Caco-2 (cell line): ENCODE results near the gene HOXA7. TPM values are rescaled to one million over a fixed set of nuclear protein-coding genes. Genes with fewer than 3 reads are reported as not detected.
A peak's percentile ranks its signal among the peaks of the same experiment; 100 is the strongest.

Experiments used
- BruUV-seq: library from RNA; stranded (reverse); fragments of 400-500 nt; replicated peaks from 2 replicates; lab custom pipeline; 2021; lab: Mats Ljungman, UMichigan
- CTCF ChIA-PET: fragments of 300-600 bp; sonication (Branson Sonifier 250); formaldehyde crosslinking; loops from one replicate; lab custom pipeline; 2022; ENCODE audit warnings: antibody characterized with exemption; lab: Charles Lee
- POLR2A ChIA-PET: fragments of 300-600 bp; sonication (Branson Sonifier 250); formaldehyde crosslinking; loops from one replicate; lab custom pipeline; 2022; ENCODE audit warnings: antibody characterized with exemption; lab: Charles Lee
- DNase-seq, 2 experiments: peaks; one replicate each; pipeline versions ENCODE4 v3.0.0 to v3.0.0-alpha.2; 2020 to 2022
- H3K27me3 ChIP-seq: replicated peaks from 2 replicates; pipeline ENCODE4 v1.6.0; 2011; ENCODE audit warnings: low read length; ENCODE audit not compliant: control insufficient read depth, insufficient read depth
- H3K36me3 ChIP-seq: 2 replicates; pipeline ENCODE4 v1.5.1; 2011; ENCODE audit warnings: low read length; ENCODE audit not compliant: control insufficient read depth, insufficient read depth
- H3K4me1 ChIP-seq: fragments of 250-450 bp; sonication (Bioruptor Pico); 2 replicates; pipeline ENCODE4 v1.5.1; 2020; ENCODE audit warnings: mild to moderate bottlenecking
- H3K4me3 ChIP-seq: 2 replicates; pipeline ENCODE4 v1.5.1; 2011; ENCODE audit warnings: low read depth, mild to moderate bottlenecking, control low read depth, low read length
- H3K9me3 ChIP-seq: fragments of 250-450 bp; sonication (Bioruptor Pico); 2 replicates; pipeline ENCODE4 v1.5.1; 2020; ENCODE audit warnings: mild to moderate bottlenecking, moderate library complexity
- H3K27ac Mint-ChIP-seq: one replicate; pipeline ENCODE4 v1.8.0; 2022; ENCODE audit warnings: mixed read lengths; ENCODE audit not compliant: unreplicated experiment
- H3K27me3 Mint-ChIP-seq: one replicate; pipeline ENCODE4 v1.8.0; 2022; ENCODE audit warnings: mixed read lengths; ENCODE audit not compliant: insufficient read depth, unreplicated experiment
- H3K36me3 Mint-ChIP-seq: one replicate; pipeline ENCODE4 v1.8.0; 2022; ENCODE audit warnings: mild to moderate bottlenecking, mixed read lengths; ENCODE audit not compliant: insufficient read depth, unreplicated experiment
- H3K4me1 Mint-ChIP-seq: one replicate; pipeline ENCODE4 v1.8.0; 2022; ENCODE audit warnings: low read depth, mixed read lengths; ENCODE audit not compliant: unreplicated experiment
- H3K4me3 Mint-ChIP-seq: one replicate; pipeline ENCODE4 v1.8.0; 2022; ENCODE audit warnings: mild to moderate bottlenecking, moderate library complexity, mixed read lengths; ENCODE audit not compliant: unreplicated experiment
- H3K9me3 Mint-ChIP-seq: one replicate; pipeline ENCODE4 v1.8.0; 2022; ENCODE audit warnings: mixed read lengths; ENCODE audit not compliant: unreplicated experiment
- intact Hi-C: fragments of 100-400 bp; cut with micrococcal nuclease; formaldehyde crosslinking; loops from one replicate; pipeline ENCODE4 v1.10.0; 2022; ENCODE audit not compliant: unreplicated experiment
- total RNA-seq: library from RNA; stranded (reverse); gene quantifications from 2 replicates; pipeline ENCODE4 v1.2.3, GENCODE V29; 2022
- TF ChIP-seq, protein P1 (sequence below), 2 experiments: fragments of 200-600 bp in 1 of 2; IDR thresholded peaks; 1 replicate in 1 of 2; 2 replicates in 1 of 2; pipeline versions ENCODE4 v1.5.1 to v1.8.0; 2011 to 2022; ENCODE audit warnings: antibody characterized with exemption in 1 of 2, control low read depth in 1 of 2, inconsistent platforms in 1 of 2, low read depth in 1 of 2, low read length in 1 of 2, mild to moderate bottlenecking in 1 of 2, moderate library complexity in 1 of 2; ENCODE audit not compliant: insufficient read depth in 1 of 2, severe bottlenecking in 1 of 2, unreplicated experiment in 1 of 2

The HOXA7 gene
- total RNA-seq, 1 experiment from 2014 or later = 19.9 TPM

DNA sequence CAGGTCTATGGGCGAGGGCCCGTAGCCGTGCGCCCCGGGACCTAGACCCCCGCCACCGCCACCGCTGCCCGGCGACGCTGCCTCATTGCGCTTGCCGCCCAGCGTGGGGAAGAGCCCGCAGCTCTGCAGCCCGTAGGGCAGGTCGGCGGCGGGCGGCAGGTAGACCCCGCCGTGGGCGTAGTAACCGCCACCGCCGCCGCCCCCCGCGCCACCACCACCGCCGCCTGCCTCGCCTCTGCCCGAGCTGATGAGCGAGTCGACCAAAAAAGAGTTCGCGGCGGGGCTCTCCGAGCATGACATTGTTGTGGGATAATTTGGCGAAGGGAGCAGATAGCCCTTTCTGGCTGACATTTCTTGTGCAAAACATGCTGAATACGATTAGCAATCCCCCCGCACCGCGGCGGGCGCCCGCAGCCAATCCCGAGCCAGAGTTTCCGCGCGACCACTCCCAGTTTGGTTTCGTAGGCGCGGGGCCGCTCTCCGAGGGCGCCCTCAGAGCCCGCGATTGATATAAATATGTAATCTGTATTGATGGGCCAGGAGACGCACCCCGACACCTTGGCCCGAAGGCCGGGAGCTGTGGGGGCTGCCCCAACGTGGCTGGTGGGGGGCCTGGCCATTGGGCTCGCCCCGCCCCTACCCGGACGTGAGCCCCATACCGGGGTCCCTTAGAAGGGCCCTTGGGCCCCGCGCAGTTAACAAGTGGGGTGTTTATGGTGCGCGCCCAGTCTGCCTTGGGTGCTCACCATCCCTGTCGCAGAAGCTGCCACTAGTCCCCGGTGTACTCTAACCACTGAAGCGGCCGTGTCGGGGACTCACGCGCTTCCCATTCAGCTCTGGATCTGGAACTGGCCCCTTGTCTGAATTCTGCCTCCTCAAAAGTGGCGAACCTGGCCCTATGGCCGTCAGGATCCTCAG, 17.7 kb upstream of the HOXA7 start, which contains the start of gene HOXA10:
Gene HOXA10 (minus strand): TSS at position 365 of the 918 bp plus-strand sequence. CDS start 14 bp downstream, at position 351.
- intact Hi-C loops = no loop called here
- no TSS peak for BruUV-seq
- Mint-ChIP-seq H3K36me3 (peaks cover 10% of the 10 kb centered on the region), H3K9me3 (no peaks in the 10 kb centered on the region), H3K27ac (no peak within 1 kb of the TSS), H3K27me3 (no peaks in the 10 kb centered on the region), H3K4me1 (peaks cover 11% of the 10 kb centered on the region), H3K4me3 (peak within 1 kb of the TSS; percentile 74)
- H3K9me3 ChIP-seq = no peaks in the 10 kb centered on the region
- TF ChIP-seq, protein P1, sequence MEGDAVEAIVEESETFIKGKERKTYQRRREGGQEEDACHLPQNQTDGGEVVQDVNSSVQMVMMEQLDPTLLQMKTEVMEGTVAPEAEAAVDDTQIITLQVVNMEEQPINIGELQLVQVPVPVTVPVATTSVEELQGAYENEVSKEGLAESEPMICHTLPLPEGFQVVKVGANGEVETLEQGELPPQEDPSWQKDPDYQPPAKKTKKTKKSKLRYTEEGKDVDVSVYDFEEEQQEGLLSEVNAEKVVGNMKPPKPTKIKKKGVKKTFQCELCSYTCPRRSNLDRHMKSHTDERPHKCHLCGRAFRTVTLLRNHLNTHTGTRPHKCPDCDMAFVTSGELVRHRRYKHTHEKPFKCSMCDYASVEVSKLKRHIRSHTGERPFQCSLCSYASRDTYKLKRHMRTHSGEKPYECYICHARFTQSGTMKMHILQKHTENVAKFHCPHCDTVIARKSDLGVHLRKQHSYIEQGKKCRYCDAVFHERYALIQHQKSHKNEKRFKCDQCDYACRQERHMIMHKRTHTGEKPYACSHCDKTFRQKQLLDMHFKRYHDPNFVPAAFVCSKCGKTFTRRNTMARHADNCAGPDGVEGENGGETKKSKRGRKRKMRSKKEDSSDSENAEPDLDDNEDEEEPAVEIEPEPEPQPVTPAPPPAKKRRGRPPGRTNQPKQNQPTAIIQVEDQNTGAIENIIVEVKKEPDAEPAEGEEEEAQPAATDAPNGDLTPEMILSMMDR (IDR thresholded peaks at IDR 0.05; ENCODE audit: insufficient read depth in 1 of 2, low read depth in 1 of 2, low read length in 1 of 2, severe bottlenecking in 1 of 2, unreplicated experiment in 1 of 2) = no peak
- DNase-seq = peak in 1 of 2 experiments; percentile 33
- H3K27me3 ChIP-seq = peaks cover 2% of the 10 kb centered on the region
- POLR2A ChIA-PET = no interaction called here
- H3K36me3 ChIP-seq = no peaks in the 10 kb centered on the region
- CTCF ChIA-PET = interaction anchor here (1.1 to 1.6 kb wide), 2 partner anchors 17 to 889 kb away, joined by 4 read pairs; partner anchors contain the start of gene HOXA7
- H3K4me1 ChIP-seq = peaks cover 12% of the 10 kb centered on the region
- H3K4me3 ChIP-seq = peak within 1 kb of the TSS; percentile 64

DNA sequence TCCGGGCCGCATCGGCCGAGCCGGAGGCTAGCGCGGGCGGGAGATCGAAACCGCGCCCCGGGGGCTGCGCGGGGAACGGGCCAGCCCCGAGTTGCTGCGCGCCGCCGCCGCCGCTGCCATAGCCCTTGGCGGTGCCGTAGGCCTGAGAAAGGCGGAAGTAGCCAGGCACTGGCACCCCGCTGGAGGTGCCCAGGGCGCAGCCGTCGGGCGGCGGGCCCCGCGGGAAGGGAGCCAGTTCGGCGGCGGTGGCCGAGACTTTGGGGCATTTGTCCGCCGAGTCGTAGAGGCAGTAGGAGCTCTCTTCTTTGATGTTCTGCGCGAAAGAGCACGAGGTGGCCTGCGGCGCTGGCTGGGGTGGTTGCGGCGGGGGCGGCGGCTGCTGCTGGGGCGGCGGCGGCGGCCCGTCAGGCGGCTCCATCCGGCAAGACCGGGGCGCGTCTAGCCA, 17.1 kb upstream of the HOXA7 start:
- Mint-ChIP-seq H3K9me3 (no peaks in the 10 kb centered on the region), H3K4me1 (peaks cover 11% of the 10 kb centered on the region), H3K27ac (no peak overlapping the region), H3K27me3 (no peaks in the 10 kb centered on the region), H3K4me3 (peak overlapping the region; percentile 74), H3K36me3 (peaks cover 14% of the 10 kb centered on the region)
- Histone ChIP-seq H3K4me3 (peak overlapping the region; percentile 64), H3K9me3 (no peaks in the 10 kb centered on the region), H3K27me3 (peaks cover 2% of the 10 kb centered on the region), H3K36me3 (no peaks in the 10 kb centered on the region), H3K4me1 (peaks cover 12% of the 10 kb centered on the region)
- TF ChIP-seq, protein P1 (IDR thresholded peaks at IDR 0.05; ENCODE audit: insufficient read depth in 1 of 2, low read depth in 1 of 2, low read length in 1 of 2, severe bottlenecking in 1 of 2, unreplicated experiment in 1 of 2) = no peak
- ChIA-PET CTCF (interaction anchor here (1.1 to 1.6 kb wide), 2 partner anchors 17 to 889 kb away, joined by 4 read pairs; partner anchors contain the start of gene HOXA7), POLR2A (no interaction called here)
- peak; percentile 34 to 62 for DNase-seq
- BruUV-seq = no TSS peak
- intact Hi-C loops = no loop called here

DNA sequence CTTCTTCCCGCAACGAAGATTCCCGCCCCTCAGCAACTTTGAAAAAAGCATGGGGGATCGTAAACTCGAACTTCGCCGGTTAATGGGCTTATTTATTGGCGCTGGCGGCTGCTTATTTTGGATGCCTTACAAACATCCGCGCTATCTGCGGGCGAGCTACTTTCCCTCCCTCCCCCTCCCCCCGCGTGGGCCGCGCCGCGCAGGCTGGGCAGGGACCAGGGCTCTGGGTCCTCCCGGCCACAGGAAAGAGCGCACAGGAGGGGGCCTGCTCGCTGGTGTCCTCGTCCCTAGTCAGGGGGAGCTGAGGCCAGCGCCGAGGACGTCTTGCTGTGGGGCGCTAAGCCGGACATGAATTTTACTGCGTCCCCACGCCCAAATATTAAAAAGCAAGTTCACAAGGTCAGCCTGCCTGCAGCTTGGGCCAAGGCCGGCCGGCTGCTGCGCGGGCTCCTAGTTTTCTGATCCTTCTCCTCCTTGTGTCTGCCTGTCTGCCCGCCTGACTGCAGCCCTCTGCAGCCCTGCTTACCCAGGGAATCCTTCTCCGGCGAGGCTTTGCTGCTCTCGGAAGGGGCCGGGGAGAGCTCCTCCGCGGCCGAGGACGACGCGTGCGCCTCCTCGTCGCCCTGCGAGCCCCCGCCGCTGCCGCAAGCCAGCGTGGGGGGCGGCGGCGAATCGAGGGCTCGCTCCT, 16.5 kb upstream of the HOXA7 start:
- CTCF ChIA-PET = interaction anchor here (1.1 to 1.6 kb wide), 2 partner anchors 16 to 888 kb away, joined by 4 read pairs; partner anchors contain the start of gene HOXA7
- TF ChIP-seq, protein P1 (IDR thresholded peaks at IDR 0.05; ENCODE audit: insufficient read depth in 1 of 2, low read depth in 1 of 2, low read length in 1 of 2, severe bottlenecking in 1 of 2, unreplicated experiment in 1 of 2) = no peak
- H3K4me3 ChIP-seq = peak overlapping the region; percentile 64
- H3K27me3 ChIP-seq = peaks cover 2% of the 10 kb centered on the region
- BruUV-seq = no TSS peak
- Mint-ChIP-seq H3K4me3 (peak overlapping the region; percentile 74), H3K36me3 (peaks cover 16% of the 10 kb centered on the region), H3K4me1 (peaks cover 11% of the 10 kb centered on the region), H3K27ac (no peak overlapping the region), H3K9me3 (no peaks in the 10 kb centered on the region), H3K27me3 (no peaks in the 10 kb centered on the region)
- POLR2A ChIA-PET = interaction anchor here (0.5 kb wide), 1 partner anchor 396 kb away, joined by 3 read pairs; no protein-coding TSS in a partner anchor
- intact Hi-C loops = no loop called here
- peak; percentile 48 to 54 for DNase-seq
- H3K9me3 ChIP-seq = no peaks in the 10 kb centered on the region
- H3K4me1 ChIP-seq = peaks cover 12% of the 10 kb centered on the region
- no peaks in the 10 kb centered on the region for H3K36me3 ChIP-seq
